ENCODE data around the gene TCIRG1.

The TCIRG1 gene

GRCh38 chr11:68037411-68038225 is 1.2 kb upstream of the TCIRG1 start:
- DNase-seq (ENCODE audit: low read depth) = no peak

GRCh38 chr11:68038226-68038717 is 553 bp upstream of the TCIRG1 start:
- no peak for DNase-seq (ENCODE audit: low read depth)

GRCh38 chr11:68039526-68040086 is 781 bp downstream of the TCIRG1 start:
- DNase-seq (ENCODE audit: low read depth) = no peak

- no peak for DNase-seq (ENCODE audit: low read depth)
Measured at GRCh38 chr11:68040101-68040956, 1.5 kb downstream of the TCIRG1 start.

- no peak for DNase-seq (ENCODE audit: low read depth)
Measured at GRCh38 chr11:68040957-68041591, 2.2 kb downstream of the TCIRG1 start.

DNA sequence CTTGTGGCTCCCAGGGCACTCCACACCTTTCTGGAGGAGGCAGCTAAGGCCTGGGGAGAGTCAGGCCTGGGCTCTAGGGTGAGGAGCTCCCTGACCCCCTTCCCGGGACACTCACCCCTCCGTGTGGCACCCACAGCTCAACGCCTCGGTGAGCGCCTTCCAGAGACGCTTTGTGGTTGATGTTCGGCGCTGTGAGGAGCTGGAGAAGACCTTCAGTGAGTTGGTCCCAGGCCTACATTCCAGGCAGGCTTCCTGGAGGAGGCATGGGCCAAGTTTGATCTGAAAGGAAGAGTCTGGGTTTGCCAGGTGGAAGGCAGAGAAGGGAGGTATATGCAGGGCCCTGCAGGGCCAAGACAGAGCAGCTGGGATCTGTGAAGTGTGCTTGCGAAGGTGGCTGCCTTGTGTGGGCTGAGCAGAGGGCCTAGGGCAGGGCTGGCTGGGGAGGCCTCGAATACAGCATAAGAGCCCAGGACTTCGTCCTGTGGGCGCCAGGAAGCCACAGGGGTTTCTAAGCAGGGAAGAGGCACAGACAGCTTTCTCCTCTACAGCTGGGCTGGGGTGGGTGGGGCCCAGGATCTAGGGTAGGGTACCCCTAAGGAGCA is 2.9 kb downstream of the TCIRG1 start:
- no peak for DNase-seq (ENCODE audit: low read depth)

DNA sequence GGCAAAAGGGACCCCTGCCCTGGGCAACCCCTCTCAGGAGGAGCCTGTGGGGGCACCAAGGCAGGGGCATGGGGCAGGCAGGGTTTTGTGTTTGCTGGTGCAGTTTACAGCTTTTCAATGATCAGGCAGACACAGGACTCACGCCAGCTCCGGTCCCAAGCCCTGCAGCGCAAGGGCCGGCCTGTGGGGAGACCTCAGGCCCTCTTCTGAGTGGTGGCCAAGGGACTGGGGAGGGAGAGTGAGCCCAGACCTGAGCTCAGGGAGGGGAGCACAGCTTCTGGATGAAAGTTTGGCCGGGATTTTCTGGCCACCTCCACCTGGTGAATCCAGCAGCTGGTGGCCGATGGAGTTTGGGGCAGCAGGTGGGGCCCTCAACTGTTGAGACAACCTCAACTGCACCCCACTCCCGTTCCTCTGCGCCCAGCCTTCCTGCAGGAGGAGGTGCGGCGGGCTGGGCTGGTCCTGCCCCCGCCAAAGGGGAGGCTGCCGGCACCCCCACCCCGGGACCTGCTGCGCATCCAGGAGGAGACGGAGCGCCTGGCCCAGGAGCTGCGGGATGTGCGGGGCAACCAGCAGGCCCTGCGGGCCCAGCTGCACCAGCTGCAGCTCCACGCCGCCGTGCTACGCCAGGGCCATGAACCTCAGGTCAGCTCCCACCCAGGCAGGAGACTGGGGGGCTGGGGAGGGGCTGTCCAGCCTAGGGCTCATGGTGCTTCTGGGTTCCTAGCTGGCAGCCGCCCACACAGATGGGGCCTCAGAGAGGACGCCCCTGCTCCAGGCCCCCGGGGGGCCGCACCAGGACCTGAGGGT is 3.6 kb downstream of the TCIRG1 start:
- DNase-seq (ENCODE audit: low read depth) = no peak

GRCh38 chr11:68043029-68043348 is 4.2 kb downstream of the TCIRG1 start:
- DNase-seq (ENCODE audit: low read depth) = no peak

- no peak for DNase-seq (ENCODE audit: low read depth)
Measured at GRCh38 chr11:68043349-68044144, 4.7 kb downstream of the TCIRG1 start.

DNA sequence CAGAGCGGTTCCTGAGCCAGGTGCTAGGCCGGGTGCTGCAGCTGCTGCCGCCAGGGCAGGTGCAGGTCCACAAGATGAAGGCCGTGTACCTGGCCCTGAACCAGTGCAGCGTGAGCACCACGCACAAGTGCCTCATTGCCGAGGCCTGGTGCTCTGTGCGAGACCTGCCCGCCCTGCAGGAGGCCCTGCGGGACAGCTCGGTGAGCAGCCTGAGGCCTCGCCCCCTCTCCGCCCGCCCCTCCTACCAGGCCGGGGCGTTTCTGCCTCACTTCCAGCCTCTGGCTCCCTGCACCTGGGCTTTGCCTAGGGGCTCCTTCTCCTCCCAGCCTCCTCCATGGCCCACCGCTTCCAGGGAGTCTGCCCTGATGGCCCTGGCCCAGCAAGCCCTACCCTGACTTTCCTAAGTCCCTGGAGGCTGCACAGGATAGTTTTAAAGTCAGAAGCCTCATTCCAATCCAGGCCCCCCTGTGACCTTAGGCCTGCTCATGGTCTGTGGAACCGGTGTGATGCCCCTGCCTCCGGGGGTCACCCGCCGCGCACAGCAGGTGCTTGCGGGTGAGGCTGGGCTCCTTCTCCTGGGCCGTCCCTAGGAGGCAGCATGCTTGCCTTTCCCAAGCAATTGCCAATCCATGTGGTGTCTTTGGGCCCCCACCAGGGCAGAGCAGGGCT is 5.5 kb downstream of the TCIRG1 start:
- DNase-seq (ENCODE audit: low read depth) = no peak

DNA sequence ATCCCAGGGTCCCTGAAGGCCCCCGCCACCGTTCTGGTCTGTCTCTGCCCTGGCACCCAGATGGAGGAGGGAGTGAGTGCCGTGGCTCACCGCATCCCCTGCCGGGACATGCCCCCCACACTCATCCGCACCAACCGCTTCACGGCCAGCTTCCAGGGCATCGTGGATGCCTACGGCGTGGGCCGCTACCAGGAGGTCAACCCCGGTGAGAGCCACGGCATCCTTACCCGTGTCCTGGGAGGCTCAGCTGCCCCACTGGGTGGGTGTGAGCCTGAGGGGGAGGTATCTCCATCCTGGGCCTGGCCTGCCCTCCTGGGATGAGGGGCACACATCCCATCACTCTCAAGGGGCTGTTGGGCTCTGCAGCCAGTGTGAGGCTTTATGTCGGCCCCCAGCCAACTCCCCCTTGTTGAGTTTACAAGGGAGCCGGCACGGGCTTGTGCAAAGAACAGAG is 6.1 kb downstream of the TCIRG1 start:
- DNase-seq (ENCODE audit: low read depth) = no peak

GRCh38 chr11:68047437-68048290 is 8.8 kb downstream of the TCIRG1 start:
- no peak for DNase-seq (ENCODE audit: low read depth)

DNA sequence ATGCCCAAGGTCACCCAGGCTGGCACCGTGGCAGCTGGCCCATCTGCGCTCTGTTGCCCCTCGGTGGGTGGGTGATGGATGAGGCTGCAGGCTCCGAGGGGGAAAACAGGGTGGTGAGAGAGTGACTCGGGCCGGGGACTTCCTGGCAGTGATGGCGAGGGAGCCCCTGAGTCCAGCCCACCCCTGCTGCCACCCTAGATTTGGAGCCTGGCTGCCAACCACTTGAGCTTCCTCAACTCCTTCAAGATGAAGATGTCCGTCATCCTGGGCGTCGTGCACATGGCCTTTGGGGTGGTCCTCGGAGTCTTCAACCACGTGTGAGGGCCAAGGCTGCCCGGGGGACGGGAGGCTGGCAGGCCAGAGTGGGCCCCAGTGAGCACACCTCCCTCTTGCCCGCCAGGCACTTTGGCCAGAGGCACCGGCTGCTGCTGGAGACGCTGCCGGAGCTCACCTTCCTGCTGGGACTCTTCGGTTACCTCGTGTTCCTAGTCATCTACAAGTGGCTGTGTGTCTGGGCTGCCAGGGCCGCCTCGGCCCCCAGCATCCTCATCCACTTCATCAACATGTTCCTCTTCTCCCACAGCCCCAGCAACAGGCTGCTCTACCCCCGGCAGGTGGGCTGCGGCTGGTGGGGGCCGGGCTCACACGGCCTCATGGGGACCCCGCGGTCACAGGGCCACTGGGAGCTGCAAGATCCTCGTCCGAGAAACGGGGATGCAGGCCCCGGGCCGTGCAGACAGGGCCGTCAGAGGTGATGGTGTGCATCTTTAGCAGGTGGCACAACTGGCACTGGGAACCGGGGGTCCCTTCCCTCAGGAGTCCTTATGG is 10.1 kb downstream of the TCIRG1 start:
- DNase-seq (ENCODE audit: low read depth) = no peak

GRCh38 chr11:68049509-68050370 is 10.9 kb downstream of the TCIRG1 start:
- no peak for DNase-seq (ENCODE audit: low read depth)

- DNase-seq (ENCODE audit: low read depth) = no peak
Measured at GRCh38 chr11:68050371-68050841, 11.6 kb downstream of the TCIRG1 start.
